AG04449 (cell line): ENCODE results near the gene UBE2J2.
A peak's percentile ranks its signal among the peaks of the same experiment; 100 is the strongest.

Experiments
- CTCF ChIA-PET: fragments of 350-600 bp; formaldehyde crosslinking; extraction: SDS; loops from one replicate; lab custom pipeline; 2021; ENCODE audit warnings: antibody characterized with exemption; lab: Yijun Ruan, JAX
- POLR2A ChIA-PET: fragments of 400-600, 350-600 bp; formaldehyde crosslinking; extraction: SDS; loops from one replicate; lab custom pipeline; 2020; ENCODE audit warnings: antibody characterized with exemption, inconsistent platforms; lab: Yijun Ruan, JAX
- DNase-seq: peaks from one replicate; pipeline ENCODE4 v3.0.0-alpha.2; 2010; ENCODE audit warnings: low read depth, low spot score
- H3K4me3 ChIP-seq: 2 replicates; pipeline ENCODE4 v1.5.1; 2011; ENCODE audit warnings: low read depth, mild to moderate bottlenecking, control low read depth, low read length
- CTCF ChIP-seq: IDR thresholded peaks from one replicate; pipeline ENCODE4 v1.5.1; 2011; ENCODE audit warnings: mild to moderate bottlenecking, moderate library complexity, low read length, control low read depth, inconsistent platforms; ENCODE audit not compliant: insufficient read depth; ENCODE audit errors: missing control alignments

UBE2J2 gene

DNA sequence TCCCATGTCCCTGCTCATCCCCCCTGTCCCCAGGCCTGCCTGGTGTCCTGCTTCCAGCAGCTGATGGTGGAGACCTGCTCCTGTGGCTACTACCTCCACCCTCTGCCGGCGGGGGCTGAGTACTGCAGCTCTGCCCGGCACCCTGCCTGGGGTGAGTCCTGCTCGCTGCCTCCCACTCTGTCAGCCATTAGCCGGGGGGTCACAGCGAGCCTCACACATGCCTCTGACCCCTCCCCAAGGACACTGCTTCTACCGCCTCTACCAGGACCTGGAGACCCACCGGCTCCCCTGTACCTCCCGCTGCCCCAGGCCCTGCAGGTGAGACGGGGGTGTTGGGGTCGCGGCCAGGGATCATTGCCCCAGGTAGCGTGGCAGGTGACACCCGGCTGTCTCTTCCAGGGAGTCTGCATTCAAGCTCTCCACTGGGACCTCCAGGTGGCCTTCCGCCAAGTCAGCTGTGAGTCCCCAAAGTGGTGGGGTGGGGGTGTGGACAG is 16.6 kb upstream of the UBE2J2 start:
- no peak for DNase-seq
- peak; percentile 85 for TF ChIP-seq CTCF
- no peak overlapping the region for H3K4me3 ChIP-seq
- POLR2A ChIA-PET, result interaction anchor here (0.7 to 1.9 kb wide), 3 partner anchors 15 to 168 kb away, joined by 3 to 4 read pairs (median 3); no protein-coding TSS in a partner anchor
- CTCF ChIA-PET, result interaction anchor here (0.6 to 3.2 kb wide), 13 partner anchors 9 to 308 kb away, joined by 3 to 60 read pairs (median 5); partner anchors contain the start of gene PERM1

DNA sequence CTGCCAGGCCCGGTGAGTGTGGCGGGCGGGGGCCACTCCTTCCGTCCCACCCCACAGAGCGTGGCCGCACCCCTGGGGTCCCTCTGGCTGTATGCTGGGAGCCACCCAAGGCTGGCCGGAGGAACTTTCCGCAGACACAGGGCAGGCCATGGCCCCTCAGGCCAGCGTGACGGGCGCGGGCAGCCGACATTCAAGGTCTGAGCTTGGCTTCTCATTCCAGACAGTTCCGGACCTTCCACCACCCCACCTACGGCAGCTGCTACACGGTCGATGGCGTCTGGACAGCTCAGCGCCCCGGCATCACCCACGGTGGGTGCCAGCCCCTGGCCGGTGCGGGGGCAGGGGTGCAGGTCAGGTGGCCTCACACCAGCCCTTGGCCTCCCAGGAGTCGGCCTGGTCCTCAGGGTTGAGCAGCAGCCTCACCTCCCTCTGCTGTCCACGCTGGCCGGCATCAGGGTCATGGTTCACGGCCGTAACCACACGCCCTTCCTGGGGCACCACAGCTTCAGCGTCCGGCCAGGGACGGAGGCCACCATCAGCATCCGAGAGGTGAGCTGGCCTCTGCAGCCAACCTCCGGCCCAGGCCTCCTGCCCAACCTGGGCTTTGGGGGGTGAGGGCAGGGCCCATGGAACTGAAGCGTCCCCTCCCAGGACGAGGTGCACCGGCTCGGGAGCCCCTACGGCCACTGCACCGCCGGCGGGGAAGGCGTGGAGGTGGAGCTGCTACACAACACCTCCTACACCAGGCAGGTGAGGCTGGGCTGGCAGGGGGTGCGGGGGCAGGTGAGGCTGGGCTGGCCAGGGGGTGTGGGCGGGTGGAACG is 13.8 kb upstream of the UBE2J2 start:
- ChIA-PET CTCF (interaction anchor here (0.9 to 1.7 kb wide), 4 partner anchors 10 to 165 kb away, joined by 4 to 10 read pairs (median 6); partner anchors contain the start of gene UBE2J2), POLR2A (no interaction called here)
- no peak overlapping the region for H3K4me3 ChIP-seq
- no peak for DNase-seq
- no peak for TF ChIP-seq CTCF

- DNase-seq, result no peak
- no peak overlapping the region for H3K4me3 ChIP-seq
- CTCF ChIA-PET, result interaction anchor here (0.9 to 1.7 kb wide), 5 partner anchors 10 to 165 kb away, joined by 3 to 10 read pairs (median 4); partner anchors contain the start of gene UBE2J2
- POLR2A ChIA-PET, result no interaction called here
- TF ChIP-seq CTCF, result no peak
These were observed 12.9 kb upstream of the UBE2J2 start for GRCh38 chr1:1286313-1287261.

DNA sequence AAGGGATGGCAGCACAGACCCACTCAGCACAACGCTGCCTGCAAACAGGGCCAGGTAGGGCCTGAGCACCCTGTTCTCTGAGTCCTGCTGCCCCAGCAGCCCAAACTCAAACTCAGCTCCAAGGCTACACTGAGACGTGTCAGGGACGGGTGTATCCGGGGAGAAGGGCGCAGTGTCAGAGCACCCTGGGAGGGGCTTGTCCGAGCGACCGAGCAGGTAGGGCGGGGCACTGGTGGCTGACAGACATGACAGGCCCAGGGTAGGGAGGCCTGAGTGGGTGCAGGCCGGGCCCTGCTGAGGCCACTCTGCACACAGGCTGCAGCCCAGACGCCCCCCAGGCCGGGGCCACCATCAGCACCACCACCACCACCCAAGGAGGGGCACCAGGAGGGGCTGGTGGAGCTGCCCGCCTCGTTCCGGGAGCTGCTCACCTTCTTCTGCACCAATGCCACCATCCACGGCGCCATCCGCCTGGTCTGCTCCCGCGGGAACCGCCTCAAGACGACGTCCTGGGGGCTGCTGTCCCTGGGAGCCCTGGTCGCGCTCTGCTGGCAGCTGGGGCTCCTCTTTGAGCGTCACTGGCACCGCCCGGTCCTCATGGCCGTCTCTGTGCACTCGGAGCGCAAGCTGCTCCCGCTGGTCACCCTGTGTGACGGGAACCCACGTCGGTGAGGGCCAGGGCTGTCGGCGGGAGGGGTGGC is 12.1 kb upstream of the UBE2J2 start:
- ChIA-PET CTCF (interaction anchor here (0.7 to 1.1 kb wide), 3 partner anchors 15 to 302 kb away, joined by 3 read pairs; no protein-coding TSS in a partner anchor), POLR2A (no interaction called here)
- no peak for DNase-seq
- H3K4me3 ChIP-seq, result no peak overlapping the region
- TF ChIP-seq CTCF, result no peak

- no peak for TF ChIP-seq CTCF
- ChIA-PET POLR2A (no interaction called here), CTCF (interaction anchor here (0.7 to 1.1 kb wide), 3 partner anchors 14 to 302 kb away, joined by 3 read pairs; no protein-coding TSS in a partner anchor)
- DNase-seq, result no peak
- no peak overlapping the region for H3K4me3 ChIP-seq
These were observed 11.5 kb upstream of the UBE2J2 start for GRCh38 chr1:1285102-1285571.
